Left lobe of liver (tissue), 2 donors: ENCODE measurements around the gene CUX1. TPM values are rescaled to one million over a fixed set of nuclear protein-coding genes. Genes with fewer than 3 reads are reported as not detected.
"Not testable (repeated sequence)": the region's sequence is repeated elsewhere in the genome, so short reads cannot be mapped to it uniquely, and the experiment has no call there.

Experiments used
- ATAC-seq: fragments of 200-7000 bp; cut with Tn5 transposase; one replicate; pipeline ENCODE4 v1.9.1; 2020; ENCODE audit warnings: mild to moderate bottlenecking, moderate library complexity
- DNase-seq: peaks from one replicate; pipeline ENCODE4 v3.0.0-alpha.2; 2020; ENCODE audit warnings: low spot score
- total RNA-seq: library from RNA; stranded (reverse); gene quantifications from one replicate; pipeline ENCODE4 v1.2.1, GENCODE V29; 2021
- donor health status: DM: no; HTN: no; CAD: no; lungs with moderate emphysema.
- donor health status: DM: no; HTN: yes; CAD: no.

Gene CUX1
- total RNA-seq, 1 donor from 2014 or later, result 42.0 TPM

- DNase-seq (no peak), ATAC-seq (no peak)
Observed at GRCh38 chr7:101792051-101792681, 25.3 kb upstream of the CUX1 start.

- DNase-seq, result not testable (repeated sequence)
Observed at GRCh38 chr7:101792682-101793071, 24.7 kb upstream of the CUX1 start.

DNA sequence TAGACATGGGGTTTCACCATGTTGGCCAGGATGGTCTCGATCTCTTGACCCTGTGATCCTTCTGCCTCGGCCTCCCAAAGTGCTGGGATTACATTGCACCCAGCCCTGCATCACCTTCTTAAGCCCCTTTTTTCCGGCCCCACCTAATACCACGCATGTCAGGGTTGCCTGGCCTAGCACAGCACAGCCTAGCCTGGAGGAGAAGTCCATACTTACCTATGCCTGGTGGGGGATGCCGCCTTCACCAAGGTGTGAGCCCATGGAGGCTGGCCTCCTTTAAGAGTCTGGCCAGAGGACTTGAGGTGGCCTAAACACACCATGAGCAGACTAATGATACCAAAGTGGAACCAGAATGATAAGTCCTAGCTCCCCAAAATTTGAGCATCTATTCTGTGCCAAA is 22.0 kb upstream of the CUX1 start:
- DNase-seq (no peak), ATAC-seq (no peak)

More at GRCh38 chr7:101792682-101793071, 24.7 kb upstream of the CUX1 start:
- ATAC-seq, result not testable (repeated sequence)

- DNase-seq, ATAC-seq: not testable (repeated sequence)
Observed at GRCh38 chr7:101798173-101798572, 19.3 kb upstream of the CUX1 start.

- ATAC-seq (no peak), DNase-seq (no peak)
Observed at GRCh38 chr7:101803203-101804087, 14.0 kb upstream of the CUX1 start.

DNA sequence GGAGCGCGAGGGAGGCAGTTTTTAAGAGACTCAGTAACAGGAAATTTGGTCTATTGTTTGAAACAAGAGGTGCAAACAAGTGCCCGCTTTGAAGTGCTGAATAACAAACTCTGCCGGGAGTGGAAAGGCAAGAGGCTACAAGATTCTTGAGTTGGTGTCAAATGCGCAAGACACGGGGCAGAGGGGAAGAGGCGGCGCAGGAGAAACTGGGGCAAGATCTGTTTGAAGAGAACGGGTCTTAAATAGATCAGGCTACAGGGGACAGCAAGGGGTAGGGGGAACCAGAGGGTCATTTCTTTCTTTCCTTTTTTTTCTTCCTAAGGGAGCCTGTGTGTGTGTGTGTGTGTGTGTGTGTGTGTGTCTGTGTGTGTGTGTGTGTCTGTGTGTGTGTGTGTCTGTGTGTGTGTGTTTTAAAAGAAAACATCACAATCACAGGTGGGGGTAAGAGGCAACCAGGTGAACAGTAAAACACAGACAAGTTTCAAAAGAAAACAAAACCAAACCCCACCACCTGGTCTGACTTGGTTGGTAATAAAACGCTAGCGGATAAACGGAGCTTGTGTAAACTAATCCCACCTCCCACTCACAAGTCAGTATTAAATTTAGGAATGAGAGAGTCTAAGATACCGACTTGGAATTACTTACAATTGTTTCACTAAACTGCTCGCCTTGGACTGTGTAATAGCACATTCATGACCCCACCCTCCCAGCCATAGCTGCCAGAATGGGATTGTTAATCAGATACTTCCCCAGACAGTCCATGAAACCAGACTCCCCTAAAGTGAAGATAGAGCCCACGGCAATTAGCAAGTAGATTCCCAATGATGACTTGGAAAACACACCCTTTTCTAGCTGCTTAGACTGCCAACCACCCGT is 13.1 kb upstream of the CUX1 start:
- no peak for DNase-seq
- no peak for ATAC-seq

DNA sequence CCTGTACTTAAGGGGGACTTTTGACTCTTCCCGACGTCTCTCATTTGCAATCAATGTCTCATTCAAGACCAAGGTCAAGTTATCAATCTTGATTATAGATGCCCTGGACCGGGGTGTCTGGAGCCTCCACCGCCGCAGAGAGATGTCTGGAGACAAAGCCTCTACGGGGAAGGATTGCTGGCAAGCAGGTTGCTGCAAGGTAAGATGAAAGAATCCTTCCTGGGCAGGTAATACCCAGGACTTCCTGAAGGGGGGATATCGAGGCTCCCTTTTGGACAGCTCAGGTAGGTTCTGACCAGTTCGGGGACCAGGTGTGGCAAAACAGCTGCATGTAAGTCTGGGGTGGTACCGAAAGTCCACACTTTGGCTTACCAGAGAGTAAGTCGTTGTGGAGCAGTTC is 12.5 kb upstream of the CUX1 start:
- peak; percentile 61 for ATAC-seq
- no peak for DNase-seq

DNA sequence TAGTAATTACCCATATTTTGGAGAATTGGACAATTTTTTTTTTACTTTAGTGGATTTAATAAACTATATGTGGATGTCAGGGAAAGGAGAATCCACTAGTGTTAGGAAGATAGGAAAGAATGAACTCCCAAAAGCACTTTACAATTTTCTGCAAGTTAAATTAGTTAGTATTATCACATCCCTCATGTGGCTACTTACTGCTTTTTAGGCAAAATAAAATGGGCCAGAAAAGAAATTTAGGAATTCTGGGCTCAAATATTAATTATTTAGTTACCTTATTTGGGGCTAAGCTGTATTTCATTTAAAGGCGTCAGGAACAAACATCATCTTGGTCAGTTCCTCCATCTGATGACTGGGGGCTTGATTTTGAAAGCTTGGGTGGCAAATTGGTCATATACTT is 4.8 kb upstream of the CUX1 start:
- ATAC-seq, result no peak

GRCh38 chr7:101813402-101814019 is 3.9 kb upstream of the CUX1 start:
- no peak for DNase-seq
- ATAC-seq, result no peak

More for the DNA sequence above, 4.8 kb upstream of the CUX1 start:
- no peak for DNase-seq

DNA sequence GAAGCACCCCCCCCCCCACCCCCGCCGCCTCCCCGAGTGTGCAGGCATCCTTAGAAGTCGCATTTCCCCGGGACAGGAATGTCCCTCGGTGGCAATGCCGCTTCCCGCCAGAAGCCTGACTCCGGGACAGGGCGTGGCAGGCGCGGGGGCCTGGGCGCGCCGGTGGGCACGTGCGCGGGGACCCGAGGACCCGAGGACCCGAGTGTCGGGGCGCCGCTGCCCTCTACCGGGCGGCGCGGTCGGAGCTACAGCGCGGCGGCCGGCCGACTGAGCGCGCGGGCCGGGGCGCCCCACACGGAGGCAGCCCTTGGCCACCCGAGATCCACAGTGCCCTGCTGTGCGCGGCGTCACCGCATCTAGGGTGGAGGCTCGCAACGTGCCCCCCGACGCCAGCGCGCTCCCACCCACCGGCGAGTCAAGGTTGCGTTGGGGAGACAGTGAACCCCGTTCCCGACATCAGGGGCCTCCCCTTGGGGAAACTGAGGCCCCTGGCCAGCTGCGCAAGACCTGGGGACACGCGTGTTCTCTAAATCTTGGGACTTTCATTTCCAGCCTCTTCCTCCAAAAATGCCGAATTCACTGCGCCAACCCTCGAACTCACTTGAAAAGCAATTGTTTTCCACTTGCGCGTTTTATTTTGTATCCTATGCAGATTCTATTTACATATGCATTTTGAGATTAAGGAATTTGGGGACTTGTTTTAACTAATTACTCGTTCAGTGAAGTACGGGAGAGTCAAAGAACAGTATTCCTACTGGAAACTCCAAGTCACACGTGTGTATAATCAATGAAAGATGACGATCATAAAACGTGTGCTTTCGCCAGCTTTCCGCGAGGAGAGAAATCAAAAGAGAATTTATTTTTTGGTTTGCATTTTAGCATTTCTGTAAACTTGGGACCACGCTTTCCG is 3.1 kb upstream of the CUX1 start:
- DNase-seq (peak; percentile 70), ATAC-seq (peak; percentile 65)

DNA sequence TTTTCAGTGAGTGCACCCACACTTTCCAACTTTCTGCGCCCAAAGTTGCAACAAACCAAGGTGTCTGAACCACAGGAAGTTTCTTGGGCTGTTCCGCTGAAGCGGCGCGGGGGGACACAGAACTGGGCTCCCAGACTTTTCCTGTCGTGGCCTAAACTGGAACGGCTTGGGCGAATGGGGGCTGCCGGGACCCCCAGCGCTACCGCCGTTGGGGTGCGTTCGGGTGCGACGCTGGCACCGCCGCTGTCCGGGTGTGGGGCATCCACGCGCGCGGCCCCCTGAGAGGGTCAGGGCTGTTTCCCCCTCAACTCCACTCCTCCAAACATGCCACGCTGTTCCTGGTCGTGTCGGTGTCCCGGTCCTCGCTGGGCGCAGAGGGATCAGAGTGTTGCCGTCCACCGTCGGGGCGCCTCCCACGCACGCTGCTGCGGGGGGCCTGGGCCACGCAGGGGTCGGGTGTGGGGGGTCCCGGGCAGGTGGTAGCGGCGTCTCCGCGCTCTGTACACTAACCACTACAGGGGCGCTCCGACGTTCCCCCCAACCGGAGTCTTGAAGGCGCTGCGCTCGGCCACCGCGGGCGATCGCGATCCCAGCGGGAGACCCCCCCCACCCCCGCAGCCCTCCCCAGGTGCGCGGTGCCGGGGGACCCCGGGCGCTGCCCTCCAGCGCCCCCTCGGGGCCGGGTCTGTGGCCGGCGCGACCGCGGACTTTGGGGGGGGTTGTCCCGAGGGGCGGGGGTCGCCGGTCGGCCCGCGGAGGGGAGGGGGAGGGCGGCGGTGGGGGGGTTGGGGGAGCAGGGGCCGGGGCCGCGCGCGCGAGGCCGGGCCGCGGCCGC is 2.2 kb upstream of the CUX1 start:
- ATAC-seq (peak; percentile 63), DNase-seq (peak; percentile 74)

DNA sequence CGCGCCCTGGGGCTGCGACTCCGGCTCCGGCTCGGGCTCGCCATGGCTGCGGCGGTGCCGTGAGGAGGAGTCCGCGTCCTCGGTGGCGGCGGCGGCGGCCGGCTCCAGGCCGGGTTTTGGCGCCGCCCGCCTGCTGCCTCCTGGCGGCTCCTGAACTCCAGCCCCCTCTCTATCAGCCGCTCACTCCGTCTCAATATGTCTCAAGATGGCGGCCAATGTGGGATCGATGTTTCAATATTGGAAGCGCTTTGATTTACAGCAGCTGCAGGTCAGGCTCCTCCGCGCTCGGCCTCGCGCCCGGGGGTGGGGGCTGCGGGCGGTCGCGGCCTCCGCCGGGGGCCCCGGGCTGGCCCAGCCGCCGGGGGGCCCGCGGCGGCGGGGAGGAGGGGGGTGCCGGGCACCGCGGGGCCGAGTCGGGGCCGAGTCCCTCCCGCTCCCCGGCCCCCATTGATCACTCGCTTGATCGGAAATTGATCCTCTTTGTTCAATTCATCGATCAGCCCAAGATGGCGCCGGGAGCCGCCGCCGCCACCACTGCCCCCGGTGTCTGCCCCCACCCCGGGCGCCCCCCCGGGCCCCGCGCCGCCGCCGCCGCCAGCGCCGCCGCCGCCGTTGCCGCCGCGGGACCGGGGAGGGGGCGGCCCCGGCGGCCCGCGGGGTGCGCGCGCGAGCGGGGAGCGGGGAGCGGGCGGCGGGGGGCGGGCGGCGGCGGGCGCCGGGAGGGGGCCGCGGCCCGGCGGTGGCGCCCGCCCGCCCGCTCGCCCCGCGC is 1.4 kb upstream of the CUX1 start:
- DNase-seq, result peak; percentile 78
- peak; percentile 61 for ATAC-seq

DNA sequence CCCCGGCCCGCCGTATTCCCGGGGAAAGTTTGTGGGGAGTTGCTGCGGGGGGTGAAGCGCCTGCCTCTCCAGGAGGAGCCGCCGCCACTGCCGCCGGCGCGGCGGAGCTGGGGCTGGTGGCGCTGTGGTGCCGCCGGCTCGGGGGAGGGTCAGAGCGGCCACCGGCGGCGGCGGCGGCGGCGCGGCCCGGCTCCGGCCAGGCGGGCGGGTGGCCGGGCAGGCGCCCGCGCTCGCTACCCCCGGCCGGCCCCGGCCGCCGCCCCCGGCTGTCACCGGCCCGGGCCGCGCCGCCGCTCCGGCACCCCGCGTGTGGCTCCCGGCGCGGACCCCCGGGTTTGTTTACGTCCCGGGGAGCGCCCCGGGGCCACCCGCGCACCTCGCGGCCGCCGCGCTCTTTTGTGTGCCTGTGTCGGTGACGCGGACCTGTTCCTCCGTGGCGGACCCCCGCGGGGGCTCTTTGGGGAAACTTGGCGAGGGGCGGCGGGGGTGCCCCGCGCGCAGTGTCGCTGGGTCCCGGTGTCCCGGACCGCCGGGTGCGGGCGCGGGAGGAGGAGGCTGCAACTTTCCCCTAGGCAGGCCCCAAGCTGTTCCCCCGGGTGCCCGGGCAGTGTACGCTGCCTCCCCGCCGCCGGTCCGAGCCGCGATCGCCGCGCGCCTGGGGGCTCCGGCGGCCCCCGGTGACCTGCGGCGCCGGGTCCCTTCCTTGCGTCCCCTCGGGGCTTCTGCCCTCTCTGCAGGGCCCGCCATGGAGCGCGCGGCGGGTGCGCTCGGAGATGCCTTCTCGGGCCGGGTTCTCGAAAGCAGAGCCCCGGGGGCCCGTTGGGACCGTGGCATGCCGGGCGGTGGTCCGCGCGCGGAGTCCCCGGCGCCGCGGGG is 593 bp upstream of the CUX1 start:
- peak; percentile 41 for ATAC-seq

DNA sequence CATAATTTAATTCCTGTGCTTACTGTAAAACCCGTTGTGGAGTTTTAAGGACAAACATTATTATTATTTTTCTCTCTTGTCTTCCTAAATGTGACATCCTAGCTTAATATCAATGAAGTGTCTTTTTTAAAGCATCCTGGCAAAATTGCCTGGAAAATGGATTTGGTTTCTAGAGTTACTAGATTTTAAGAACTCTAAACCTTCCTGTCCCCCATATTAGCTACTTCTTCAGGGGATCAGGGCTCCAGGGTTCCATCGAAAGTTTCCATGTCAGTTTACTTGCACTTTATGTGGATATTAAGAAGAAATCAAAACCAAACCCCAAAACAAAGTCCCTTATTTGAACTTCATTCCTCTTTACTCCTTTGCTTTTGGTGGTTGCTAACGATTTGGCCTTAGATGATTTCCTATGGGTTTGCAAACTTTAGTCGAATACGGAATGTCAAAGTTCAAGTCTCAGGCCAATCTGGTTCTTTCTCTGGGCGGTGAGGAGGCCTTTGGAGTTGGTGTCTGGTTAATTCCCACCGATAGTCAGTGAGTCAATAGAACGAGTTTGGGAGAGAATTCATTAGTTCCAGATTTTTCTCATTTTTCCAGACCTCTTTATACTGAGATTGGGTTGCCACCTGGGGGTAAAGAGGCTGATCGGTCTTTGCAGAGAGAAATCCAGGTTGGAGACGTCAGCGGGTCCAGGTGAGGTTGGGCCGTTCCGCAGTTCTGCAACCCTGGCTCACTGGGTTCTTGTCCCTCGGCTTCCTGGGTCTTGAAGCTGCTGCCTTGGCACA is 1.1 kb downstream of the CUX1 start:
- ATAC-seq, result no peak
- peak; percentile 44 for DNase-seq

More for the DNA sequence above, 593 bp upstream of the CUX1 start:
- DNase-seq, result peak; percentile 65

DNA sequence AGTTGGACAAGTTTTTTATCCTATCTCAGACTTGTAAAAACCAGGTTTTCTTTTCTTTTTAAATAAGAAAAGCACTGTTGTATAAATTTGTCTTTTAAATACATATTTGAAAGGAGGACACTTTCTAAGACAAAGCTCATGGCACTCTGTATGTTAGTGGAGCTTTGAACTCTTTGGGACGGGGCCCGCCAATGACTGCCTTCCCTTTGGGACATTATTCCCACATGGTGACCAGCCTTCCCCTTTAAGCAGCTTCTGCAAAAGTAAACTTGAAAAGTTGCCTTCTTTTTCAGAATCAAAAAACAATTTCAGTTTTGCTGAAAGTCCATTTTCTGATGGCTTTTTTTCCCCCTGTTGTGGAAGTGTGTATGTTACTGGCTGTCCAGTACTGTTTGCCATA is 1.8 kb downstream of the CUX1 start:
- ATAC-seq (no peak), DNase-seq (peak; percentile 37)

DNA sequence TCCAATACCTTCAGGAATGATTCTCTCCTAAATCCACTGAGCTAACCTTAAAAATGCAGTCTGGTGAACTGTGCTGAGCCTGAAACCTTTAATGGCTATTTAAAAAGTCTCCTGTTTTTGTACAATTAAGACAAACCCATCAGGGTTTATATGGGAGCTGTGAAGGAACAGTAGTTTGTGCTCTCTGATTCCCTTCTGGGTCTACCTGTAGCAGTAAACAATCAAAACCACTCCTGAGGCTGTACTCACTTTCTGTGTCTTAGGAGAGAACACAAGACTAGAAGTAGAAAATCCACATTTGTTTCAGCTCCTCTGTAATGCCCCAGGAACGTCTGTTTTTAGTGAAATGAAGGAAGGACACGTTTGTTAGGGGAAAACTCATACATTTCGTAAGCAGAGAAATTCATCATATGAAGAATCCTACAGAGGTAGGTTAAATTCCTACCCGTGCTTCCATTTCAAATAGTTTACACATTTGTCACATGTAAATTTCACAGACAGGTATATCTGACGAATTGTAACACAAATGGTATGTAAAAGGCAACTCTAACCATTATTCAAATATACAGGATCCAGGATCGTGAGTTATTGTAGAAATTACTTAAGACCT is 2.6 kb downstream of the CUX1 start:
- DNase-seq (no peak), ATAC-seq (no peak)
